Keratinocyte (primary cell): Measurements from ENCODE around the gene STYX. TPM values are rescaled to one million over a fixed set of nuclear protein-coding genes. Genes with fewer than 3 reads are reported as not detected.

Experiments used
- DNase-seq: peaks from one replicate; pipeline ENCODE4 v3.0.0-alpha.2; 2011; ENCODE audit warnings: low read depth, missing footprints, low spot score
- FAIRE-seq: peaks from 2 replicates; lab custom pipeline; 2011; peaks lifted over from hg19 to GRCh38; lab: Jason Lieb, UNC
- H2AFZ ChIP-seq: 2 replicates; pipeline ENCODE4 v1.6.0; 2012; ENCODE audit warnings: low read length, control low read depth, inconsistent platforms; ENCODE audit not compliant: control insufficient read depth
- H3K27ac ChIP-seq: 2 replicates; pipeline ENCODE4 v1.5.1; 2011; ENCODE audit warnings: low read length; ENCODE audit not compliant: control insufficient read depth, insufficient read depth
- H3K27me3 ChIP-seq: 3 replicates; pipeline ENCODE4 v1.6.0; 2011; ENCODE audit warnings: low read length; ENCODE audit not compliant: control insufficient read depth, insufficient read depth; ENCODE audit errors: extremely low read depth
- H3K36me3 ChIP-seq, 2 experiments: 2 replicates in 1 of 2; 3 replicates in 1 of 2; pipeline ENCODE4 v1.5.1; 2011; ENCODE audit warnings: low read length in 2 of 2, mild to moderate bottlenecking in 1 of 2; ENCODE audit not compliant: control insufficient read depth in 2 of 2, insufficient read depth in 2 of 2; ENCODE audit errors: extremely low read depth in 1 of 2
- H3K4me1 ChIP-seq: 3 replicates; pipeline ENCODE4 v1.5.1; 2011; ENCODE audit warnings: low read length; ENCODE audit not compliant: control insufficient read depth, insufficient read depth; ENCODE audit errors: extremely low read depth
- H3K4me2 ChIP-seq: 3 replicates; pipeline ENCODE4 v1.6.0; 2011; ENCODE audit warnings: low read depth, low read length; ENCODE audit not compliant: control insufficient read depth, insufficient read depth; ENCODE audit errors: extremely low read depth
- H3K4me3 ChIP-seq, 3 experiments: fragments of 200-600 bp in 1 of 3; sonication (generic) in 1 of 3; 2 replicates in 2 of 3; 3 replicates in 1 of 3; pipeline ENCODE4 v1.5.1; 2011 to 2016; ENCODE audit warnings: low read length in 3 of 3, mild to moderate bottlenecking in 3 of 3, control low read depth in 2 of 3, inconsistent platforms in 1 of 3, low read depth in 1 of 3, mixed read lengths in 1 of 3, mixed run types in 1 of 3, moderate library complexity in 1 of 3; ENCODE audit not compliant: control insufficient read depth in 2 of 3, insufficient read depth in 2 of 3; ENCODE audit errors: extremely low read depth in 1 of 3
- H3K79me2 ChIP-seq: 2 replicates; pipeline ENCODE4 v1.6.0; 2012; ENCODE audit warnings: low read length; ENCODE audit not compliant: control insufficient read depth, insufficient read depth
- H3K9ac ChIP-seq: 3 replicates; pipeline ENCODE4 v1.6.0; 2011; ENCODE audit warnings: low read length; ENCODE audit not compliant: control insufficient read depth, insufficient read depth; ENCODE audit errors: extremely low read depth
- H3K9me1 ChIP-seq: 3 replicates; pipeline ENCODE4 v1.6.0; 2011; ENCODE audit warnings: low read length; ENCODE audit not compliant: control insufficient read depth, insufficient read depth; ENCODE audit errors: extremely low read depth
- H3K9me3 ChIP-seq: 2 replicates; pipeline ENCODE4 v1.5.1; 2012; ENCODE audit warnings: low read depth, low read length; ENCODE audit not compliant: control insufficient read depth
- H4K20me1 ChIP-seq: 3 replicates; pipeline ENCODE4 v1.6.0; 2011; ENCODE audit warnings: low read length; ENCODE audit not compliant: control insufficient read depth, insufficient read depth; ENCODE audit errors: extremely low read depth
- EZH2 ChIP-seq: IDR thresholded peaks from one replicate; pipeline ENCODE4 v1.6.1; 2012; ENCODE audit warnings: inconsistent platforms, mild to moderate bottlenecking, low read length, moderate library complexity
- dilution Hi-C: fragments of 300-500 bp; cut with MboI; formaldehyde crosslinking; loops from one replicate; pipeline ENCODE4 v1.7.0; 2020; ENCODE audit warnings: low sequenced_read_pairs; ENCODE audit not compliant: extremely low pct_ligation_motif_present
- polyA plus RNA-seq, 5 experiments: library from polyadenylated mRNA; depleted of rRNA in 3 of 5; stranded (reverse) in 3 of 5; stranded (forward) in 1 of 5; unstranded in 1 of 5; fragments of >200 nt; gene quantifications; 1 replicate in 1 of 5; 2 replicates in 3 of 5; 3 replicates in 1 of 5; pipeline versions ENCODE4 v1.2.1 to v1.2.3, GENCODE V29; 2011 to 2012; ENCODE audit warnings: missing spikeins in 2 of 5, low read depth in 1 of 5, low replicate concordance in 1 of 5
- TF ChIP-seq, protein P1 (sequence below), 3 experiments: IDR thresholded peaks in 1 of 3; conservative IDR thresholded peaks in 1 of 3; optimal IDR thresholded peaks in 1 of 3; 2 replicates in 2 of 3; 3 replicates in 1 of 3; pipeline versions ENCODE3 to v1.5.1; 2011; ENCODE audit warnings: low read length in 3 of 3, mild to moderate bottlenecking in 3 of 3, moderate library complexity in 2 of 3, control low read depth in 1 of 3, inconsistent platforms in 1 of 3; ENCODE audit not compliant: insufficient read depth in 2 of 3; ENCODE audit errors: extremely low read depth in 1 of 3

The STYX gene
- polyA plus RNA-seq, 1 donor (not counting 4 experiments of a cell fraction or from before 2014, with no cell fraction given) = 13.2 TPM

DNA sequence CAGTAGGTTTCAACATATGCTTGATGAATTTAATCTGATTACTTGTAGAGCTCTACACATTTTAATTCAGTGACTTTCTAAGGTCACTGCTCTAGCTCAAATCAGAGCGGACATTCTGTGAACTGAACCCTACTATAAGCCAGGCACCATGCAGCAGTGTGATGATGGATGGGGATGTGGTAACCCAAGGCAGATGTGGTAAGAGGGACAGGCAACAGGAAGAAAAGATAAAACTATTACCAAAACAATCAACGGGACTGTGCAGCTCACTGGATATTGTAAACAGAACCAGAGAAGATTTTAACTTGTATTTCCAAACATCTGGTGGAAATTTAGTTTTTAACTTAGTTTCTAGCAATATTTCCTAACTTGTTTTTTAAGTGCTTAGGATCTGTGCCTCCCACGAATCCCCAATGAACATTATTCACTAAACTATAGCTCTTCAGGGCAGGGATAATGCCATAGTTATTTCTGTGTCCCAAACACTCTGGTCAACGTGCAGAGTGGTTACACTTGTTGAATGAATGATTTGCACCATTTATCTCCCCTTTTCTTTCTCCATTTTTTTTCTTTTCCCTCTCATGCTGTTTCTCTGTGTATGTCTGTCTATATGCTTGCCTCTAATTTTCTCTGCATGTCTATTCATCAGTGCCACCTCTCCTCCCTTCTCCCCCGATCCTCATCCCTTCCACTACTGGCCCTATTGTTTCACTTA lies 37.6 kb upstream of the STYX start:
- dilution Hi-C loops = no loop called here
- Histone ChIP-seq H3K9me3 (no peaks in the 10 kb centered on the region), H3K27ac (no peak overlapping the region), H3K9ac (no peak overlapping the region), H2AFZ (no peak overlapping the region), H3K27me3 (no peaks in the 10 kb centered on the region), H3K79me2 (peaks cover 80% of the 10 kb centered on the region), H3K4me1 (peaks cover 27% of the 10 kb centered on the region), H3K4me2 (peak overlapping the region; percentile 33), H3K36me3 (peaks cover 0 to 6% of the 10 kb centered on the region in 2 experiments), H3K4me3 (peak overlapping the region in 2 of 3 experiments; percentile 3 to 24), H4K20me1 (peaks cover 5% of the 10 kb centered on the region), H3K9me1 (no peaks in the 10 kb centered on the region)
- FAIRE-seq (no peak), DNase-seq (no peak)
- TF ChIP-seq, protein P1, sequence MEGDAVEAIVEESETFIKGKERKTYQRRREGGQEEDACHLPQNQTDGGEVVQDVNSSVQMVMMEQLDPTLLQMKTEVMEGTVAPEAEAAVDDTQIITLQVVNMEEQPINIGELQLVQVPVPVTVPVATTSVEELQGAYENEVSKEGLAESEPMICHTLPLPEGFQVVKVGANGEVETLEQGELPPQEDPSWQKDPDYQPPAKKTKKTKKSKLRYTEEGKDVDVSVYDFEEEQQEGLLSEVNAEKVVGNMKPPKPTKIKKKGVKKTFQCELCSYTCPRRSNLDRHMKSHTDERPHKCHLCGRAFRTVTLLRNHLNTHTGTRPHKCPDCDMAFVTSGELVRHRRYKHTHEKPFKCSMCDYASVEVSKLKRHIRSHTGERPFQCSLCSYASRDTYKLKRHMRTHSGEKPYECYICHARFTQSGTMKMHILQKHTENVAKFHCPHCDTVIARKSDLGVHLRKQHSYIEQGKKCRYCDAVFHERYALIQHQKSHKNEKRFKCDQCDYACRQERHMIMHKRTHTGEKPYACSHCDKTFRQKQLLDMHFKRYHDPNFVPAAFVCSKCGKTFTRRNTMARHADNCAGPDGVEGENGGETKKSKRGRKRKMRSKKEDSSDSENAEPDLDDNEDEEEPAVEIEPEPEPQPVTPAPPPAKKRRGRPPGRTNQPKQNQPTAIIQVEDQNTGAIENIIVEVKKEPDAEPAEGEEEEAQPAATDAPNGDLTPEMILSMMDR (optimal IDR thresholded peaks at IDR 0.05 in 1 of 3, IDR thresholded peaks at IDR 0.05 in 1 of 3, conservative IDR thresholded peaks at IDR 0.05 in 1 of 3; ENCODE audit: extremely low read depth in 1 of 3, insufficient read depth in 2 of 3, low read length in 3 of 3) = no peak
- TF ChIP-seq EZH2 = no peak

- Histone ChIP-seq H2AFZ (no peak overlapping the region), H3K9me1 (no peaks in the 10 kb centered on the region), H3K9ac (no peak overlapping the region), H3K9me3 (no peaks in the 10 kb centered on the region), H4K20me1 (peaks cover 5% of the 10 kb centered on the region), H3K27me3 (no peaks in the 10 kb centered on the region), H3K36me3 (peaks cover 0 to 6% of the 10 kb centered on the region in 2 experiments), H3K27ac (no peak overlapping the region), H3K4me1 (peaks cover 27% of the 10 kb centered on the region), H3K79me2 (peaks cover 73% of the 10 kb centered on the region), H3K4me3 (peak overlapping the region in 1 of 3 experiments; percentile 0), H3K4me2 (peak overlapping the region; percentile 81)
- dilution Hi-C loops = no loop called here
- TF ChIP-seq, protein P1 (optimal IDR thresholded peaks at IDR 0.05 in 1 of 3, IDR thresholded peaks at IDR 0.05 in 1 of 3, conservative IDR thresholded peaks at IDR 0.05 in 1 of 3; ENCODE audit: extremely low read depth in 1 of 3, insufficient read depth in 2 of 3, low read length in 3 of 3) = no peak
- no peak for TF ChIP-seq EZH2
- FAIRE-seq (no peak), DNase-seq (no peak)
Measured at GRCh38 chr14:52693036-52693435, 36.9 kb upstream of the STYX start.
